Loucy (cell line): ENCODE measurements around the gene KRT4.

Source experiments
- CTCF ChIP-seq: fragments of 200-600 bp; sonication (generic); conservative IDR thresholded peaks from 2 replicates; pipeline ENCODE4 v1.5.1; 2014; ENCODE audit warnings: mild to moderate bottlenecking, antibody characterized with exemption, low read length
- EZH2phosphoT487 ChIP-seq: fragments of 200-600 bp; IDR thresholded peaks from 2 replicates; pipeline ENCODE4 v1.6.1; 2018; ENCODE audit warnings: antibody characterized with exemption, mild to moderate bottlenecking, moderate library complexity, borderline replicate concordance

- no peak for TF ChIP-seq CTCF
- no peak for TF ChIP-seq EZH2phosphoT487
These were observed 44.0 kb downstream of the KRT4 start for GRCh38 chr12:52769946-52770345.
